ENCODE data around the gene GPR35.
A peak's percentile ranks its signal among the peaks of the same experiment; 100 is the strongest.

GPR35 gene

DNA sequence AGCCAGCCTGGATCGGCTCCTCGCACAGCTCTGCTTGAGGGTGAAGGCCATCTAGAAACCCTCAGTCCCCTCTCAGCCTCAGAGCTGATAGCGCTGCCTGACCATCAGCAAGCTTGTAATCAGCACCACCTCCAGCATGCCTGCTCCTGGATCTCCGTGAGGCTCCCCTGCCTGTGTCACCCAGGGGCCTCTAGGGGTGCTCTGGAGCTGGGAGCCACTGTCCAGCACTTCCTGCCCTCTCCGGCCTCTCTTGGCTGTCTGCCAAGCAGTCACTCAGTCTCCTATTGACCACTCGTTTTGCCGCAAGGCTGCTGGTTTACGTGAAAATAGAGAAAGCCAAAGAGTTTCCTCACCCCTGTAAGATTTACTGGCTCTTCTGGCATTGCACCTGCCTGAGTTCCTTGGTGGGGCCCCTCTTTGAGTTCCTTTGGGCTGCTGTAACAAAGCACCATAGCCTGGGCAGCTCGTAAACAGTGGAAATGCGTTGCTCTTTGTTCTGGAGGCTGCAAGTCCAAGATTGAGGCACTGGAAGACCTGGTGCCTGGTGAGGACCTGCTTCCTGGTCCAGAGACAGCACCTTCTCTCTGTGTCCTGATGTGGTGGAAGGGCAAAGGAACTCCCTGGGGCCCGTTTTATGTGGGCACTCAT lies 20.9 kb upstream of the GPR35 start:
- Histone ChIP-seq H3K9me3 (ENCODE audit: insufficient read depth, low read length, severe bottlenecking) (no peaks in the 10 kb centered on the region), H3K27ac (ENCODE audit: low read length) (no peak overlapping the region), H3K36me3 (ENCODE audit: insufficient read depth, low read length) (peaks cover 8% of the 10 kb centered on the region; the same call in 1 of the 2 replicates), H3K4me1 (ENCODE audit: insufficient read depth, low read length) (no peaks in the 10 kb centered on the region), H3K4me2 (ENCODE audit: insufficient read depth, low read length) (no peak overlapping the region), H4K20me1 (ENCODE audit: insufficient read depth, low read length) (peaks cover 3% of the 10 kb centered on the region; the same call in 1 of the 2 replicates), H3K4me3 (ENCODE audit: low read depth in 1 of 2, low read length in 2 of 2) (no peak overlapping the region), H3K9ac (ENCODE audit: low read depth, low read length) (no peak overlapping the region), H2AFZ (ENCODE audit: low read depth, low read length) (no peak overlapping the region), H3K79me2 (ENCODE audit: insufficient read depth, low read length) (no peaks in the 10 kb centered on the region), H3K27me3 (ENCODE audit: insufficient read depth, low read length, poor library complexity) (no peaks in the 10 kb centered on the region)
- DNase-seq: no peak
- TF ChIP-seq, protein P1, sequence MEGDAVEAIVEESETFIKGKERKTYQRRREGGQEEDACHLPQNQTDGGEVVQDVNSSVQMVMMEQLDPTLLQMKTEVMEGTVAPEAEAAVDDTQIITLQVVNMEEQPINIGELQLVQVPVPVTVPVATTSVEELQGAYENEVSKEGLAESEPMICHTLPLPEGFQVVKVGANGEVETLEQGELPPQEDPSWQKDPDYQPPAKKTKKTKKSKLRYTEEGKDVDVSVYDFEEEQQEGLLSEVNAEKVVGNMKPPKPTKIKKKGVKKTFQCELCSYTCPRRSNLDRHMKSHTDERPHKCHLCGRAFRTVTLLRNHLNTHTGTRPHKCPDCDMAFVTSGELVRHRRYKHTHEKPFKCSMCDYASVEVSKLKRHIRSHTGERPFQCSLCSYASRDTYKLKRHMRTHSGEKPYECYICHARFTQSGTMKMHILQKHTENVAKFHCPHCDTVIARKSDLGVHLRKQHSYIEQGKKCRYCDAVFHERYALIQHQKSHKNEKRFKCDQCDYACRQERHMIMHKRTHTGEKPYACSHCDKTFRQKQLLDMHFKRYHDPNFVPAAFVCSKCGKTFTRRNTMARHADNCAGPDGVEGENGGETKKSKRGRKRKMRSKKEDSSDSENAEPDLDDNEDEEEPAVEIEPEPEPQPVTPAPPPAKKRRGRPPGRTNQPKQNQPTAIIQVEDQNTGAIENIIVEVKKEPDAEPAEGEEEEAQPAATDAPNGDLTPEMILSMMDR (IDR thresholded peaks at IDR 0.05; ENCODE audit: borderline replicate concordance, extremely low read depth, low read length, poor library complexity, severe bottlenecking): peak; percentile 28
- no peak for TF ChIP-seq EZH2 (IDR thresholded peaks at IDR 0.05; ENCODE audit: borderline replicate concordance, low read depth, low read length, severe bottlenecking)
- peak; percentile 40; the same call in 2 of the 3 replicates for ATAC-seq (ENCODE audit: insufficient read depth, low read depth)

DNA sequence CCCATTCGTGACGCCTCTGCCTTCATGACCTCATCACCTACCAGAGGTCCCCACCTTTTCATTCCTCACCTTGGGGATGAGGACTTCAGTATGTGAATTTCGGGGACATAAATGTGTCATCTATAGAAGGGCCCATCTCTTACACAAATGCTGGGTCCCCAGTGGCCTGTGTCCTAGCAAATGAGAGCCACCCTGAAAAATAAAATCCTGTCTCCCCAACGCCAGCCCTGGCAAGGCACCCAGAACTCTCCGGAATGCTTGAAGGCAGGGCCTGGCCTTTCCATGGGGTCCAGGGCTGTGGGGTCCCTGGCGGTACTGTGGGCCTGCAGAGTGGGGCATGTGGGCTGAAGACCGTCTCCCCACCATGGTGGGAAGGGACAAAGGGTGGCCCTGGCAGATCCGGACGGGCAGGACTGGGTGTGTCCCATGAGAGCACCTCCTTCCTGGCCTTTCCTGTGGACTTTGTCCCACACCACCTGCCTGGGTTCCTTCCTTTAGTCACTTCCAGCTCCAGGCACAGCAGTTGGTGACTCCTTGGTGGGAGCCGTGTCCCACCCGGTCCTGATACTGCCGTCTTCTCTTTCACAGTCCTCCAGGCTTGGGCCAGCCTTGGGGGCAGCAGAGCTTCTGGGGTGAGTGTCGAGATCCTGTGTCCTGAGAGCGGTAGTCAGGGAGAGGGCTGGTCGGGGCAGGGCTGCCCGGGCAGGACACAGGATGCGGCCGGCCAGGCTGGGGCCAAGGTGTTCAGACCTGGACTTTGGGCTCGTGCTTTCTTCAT lies 20.2 kb upstream of the GPR35 start:
- Histone ChIP-seq H4K20me1 (ENCODE audit: insufficient read depth, low read length) (peaks cover 3% of the 10 kb centered on the region; the same call in 1 of the 2 replicates), H3K4me1 (ENCODE audit: insufficient read depth, low read length) (no peaks in the 10 kb centered on the region), H3K4me2 (ENCODE audit: insufficient read depth, low read length) (no peak overlapping the region), H3K79me2 (ENCODE audit: insufficient read depth, low read length) (no peaks in the 10 kb centered on the region), H3K36me3 (ENCODE audit: insufficient read depth, low read length) (peaks cover 6% of the 10 kb centered on the region; the same call in 1 of the 2 replicates), H3K27me3 (ENCODE audit: insufficient read depth, low read length, poor library complexity) (no peaks in the 10 kb centered on the region), H3K27ac (ENCODE audit: low read length) (no peak overlapping the region), H2AFZ (ENCODE audit: low read depth, low read length) (no peak overlapping the region), H3K9ac (ENCODE audit: low read depth, low read length) (no peak overlapping the region), H3K9me3 (ENCODE audit: insufficient read depth, low read length, severe bottlenecking) (no peaks in the 10 kb centered on the region), H3K4me3 (ENCODE audit: low read depth in 1 of 2, low read length in 2 of 2) (no peak overlapping the region)
- no peak for ATAC-seq (ENCODE audit: insufficient read depth, low read depth)
- no peak for TF ChIP-seq EZH2 (IDR thresholded peaks at IDR 0.05; ENCODE audit: borderline replicate concordance, low read depth, low read length, severe bottlenecking)
- DNase-seq: no peak

DNA sequence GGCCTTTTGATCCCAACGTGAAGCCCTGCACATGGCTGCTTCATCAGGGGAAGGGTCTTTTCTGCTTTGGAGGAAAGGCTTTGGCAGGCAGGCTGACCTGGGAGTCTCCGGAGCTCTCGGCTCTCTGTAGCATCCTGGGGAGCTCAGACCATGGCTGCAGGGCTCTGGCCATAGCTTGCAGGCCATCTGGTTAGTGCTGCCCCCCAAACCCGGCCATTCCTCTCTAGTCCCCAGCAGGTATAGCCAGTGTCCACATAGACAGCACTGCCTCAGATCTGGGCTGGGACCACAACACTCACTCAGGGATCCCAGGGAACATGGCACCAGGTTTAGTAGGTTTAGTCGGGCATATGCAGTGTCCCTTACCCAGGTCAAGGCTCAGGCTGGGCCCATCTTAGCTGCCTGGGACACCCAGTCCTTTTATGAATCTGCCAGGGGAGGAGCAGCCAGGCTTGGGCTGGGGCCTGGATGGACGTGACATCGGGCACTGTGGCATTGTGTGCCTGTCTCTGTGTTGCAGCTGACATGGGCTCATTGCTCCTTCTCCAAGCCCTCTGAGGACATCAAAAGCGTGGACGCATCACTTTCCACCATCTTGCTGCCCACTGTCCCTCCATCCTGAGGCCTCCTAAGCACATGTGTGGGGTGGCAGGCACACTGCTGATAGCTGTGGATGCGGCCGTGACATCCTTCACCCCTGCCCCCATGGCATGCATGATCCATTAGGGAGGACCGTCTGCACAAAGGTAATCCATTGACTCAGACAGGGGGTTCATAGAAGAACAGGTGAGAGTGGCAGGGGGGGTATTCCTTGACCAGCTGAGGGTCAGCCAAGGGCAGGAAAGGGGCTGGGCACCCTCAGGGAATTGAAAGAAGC lies 19.2 kb upstream of the GPR35 start:
- TF ChIP-seq EZH2 (IDR thresholded peaks at IDR 0.05; ENCODE audit: borderline replicate concordance, low read depth, low read length, severe bottlenecking): no peak
- TF ChIP-seq, protein P1 (IDR thresholded peaks at IDR 0.05; ENCODE audit: borderline replicate concordance, extremely low read depth, low read length, poor library complexity, severe bottlenecking): no peak
- Histone ChIP-seq H3K4me1 (ENCODE audit: insufficient read depth, low read length) (no peaks in the 10 kb centered on the region), H3K4me2 (ENCODE audit: insufficient read depth, low read length) (no peak overlapping the region), H3K27me3 (ENCODE audit: insufficient read depth, low read length, poor library complexity) (no peaks in the 10 kb centered on the region), H3K9me3 (ENCODE audit: insufficient read depth, low read length, severe bottlenecking) (no peaks in the 10 kb centered on the region), H3K4me3 (ENCODE audit: low read depth in 1 of 2, low read length in 2 of 2) (no peak overlapping the region), H4K20me1 (ENCODE audit: insufficient read depth, low read length) (no peaks in the 10 kb centered on the region; the same call in 1 of the 2 replicates), H2AFZ (ENCODE audit: low read depth, low read length) (no peak overlapping the region), H3K79me2 (ENCODE audit: insufficient read depth, low read length) (no peaks in the 10 kb centered on the region), H3K9ac (ENCODE audit: low read depth, low read length) (no peak overlapping the region), H3K27ac (ENCODE audit: low read length) (no peak overlapping the region), H3K36me3 (ENCODE audit: insufficient read depth, low read length) (no peaks in the 10 kb centered on the region)
- ATAC-seq (ENCODE audit: insufficient read depth, low read depth) (no peak), DNase-seq (no peak)

Data from DND-41 (cell line).